Thoracic aorta (tissue), 2 donors: ENCODE measurements around the gene CCDC194. TPM values are rescaled to one million over a fixed set of nuclear protein-coding genes. Genes with fewer than 3 reads are reported as not detected.
A peak's percentile ranks its signal among the peaks of the same experiment; 100 is the strongest.

Source experiments
- ATAC-seq: fragments of 150-250 bp; one replicate; pipeline ENCODE4 v1.8.0; 2017; ENCODE audit warnings: low read depth; ENCODE audit not compliant: insufficient number of reproducible peaks, low FRiP score
- DNase-seq: peaks from one replicate; pipeline ENCODE4 v3.0.0-alpha.2; 2020; ENCODE audit warnings: low spot score
- H3K27ac ChIP-seq, 2 donors: fragments of 200-600 bp; sonication (generic); 1 replicate in 1 of 2; 2 replicates in 1 of 2; pipeline ENCODE4 v1.5.1; 2016; ENCODE audit warnings: mild to moderate bottlenecking in 2 of 2, moderate library complexity in 2 of 2
- H3K27me3 ChIP-seq: fragments of 200-600 bp; sonication (generic); replicated peaks from 2 replicates; pipeline ENCODE4 v1.6.0; 2016; ENCODE audit warnings: mild to moderate bottlenecking; ENCODE audit not compliant: insufficient read depth
- H3K36me3 ChIP-seq: fragments of 200-600 bp; sonication (generic); one replicate; pipeline ENCODE4 v1.5.1; 2016
- H3K4me1 ChIP-seq, 2 donors: fragments of 200-600 bp; sonication (generic); 1 replicate in 1 of 2; 2 replicates in 1 of 2; pipeline versions ENCODE4 v1.5.1 to v1.6.0; 2016; ENCODE audit warnings: low read depth in 2 of 2, mild to moderate bottlenecking in 1 of 2; ENCODE audit not compliant: control insufficient read depth in 1 of 2
- H3K4me3 ChIP-seq: fragments of 200-600 bp; sonication (generic); 2 replicates; pipeline ENCODE4 v1.5.1; 2016; ENCODE audit warnings: mild to moderate bottlenecking
- H3K9me3 ChIP-seq: fragments of 200-600 bp; sonication (generic); 2 replicates; pipeline ENCODE4 v1.5.1; 2016
- CTCF ChIP-seq: fragments of 200-600 bp; sonication (generic); IDR thresholded peaks from one replicate; pipeline ENCODE4 v1.5.1; 2019; ENCODE audit warnings: antibody characterized with exemption
- total RNA-seq, 2 donors: library from RNA; depleted of rRNA; stranded (reverse); fragments of >200 nt; gene quantifications; one replicate each; pipeline versions ENCODE4 v1.1.0 to v1.2.3, GENCODE V29; 2016

CCDC194 gene
- total RNA-seq, 2 donors from 2014 or later = not detected

DNA sequence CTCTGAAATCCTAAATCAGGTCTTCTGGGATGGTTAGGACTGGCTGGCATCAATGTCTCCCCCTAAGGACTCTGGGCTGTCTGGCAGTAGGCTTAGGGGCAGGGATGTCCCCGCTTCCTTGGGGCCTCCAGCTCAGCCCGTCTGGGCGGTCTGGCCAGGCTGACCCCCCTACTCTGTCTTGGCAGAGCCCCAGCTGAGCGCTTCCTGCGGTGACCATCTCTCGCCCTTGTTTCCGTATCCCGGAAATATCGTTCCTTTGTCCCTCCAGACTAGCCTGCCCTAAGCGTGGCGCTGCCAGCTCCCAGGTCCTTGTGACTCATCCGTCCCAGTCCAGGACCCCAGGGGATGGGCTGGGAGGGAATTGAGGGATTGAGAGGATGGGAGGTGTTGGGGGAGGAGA, 45.3 kb downstream of the CCDC194 start:
- H3K9me3 ChIP-seq = no peaks in the 10 kb centered on the region
- no peak for TF ChIP-seq CTCF
- peak overlapping the region; percentile 73 to 94 for H3K27ac ChIP-seq
- no peaks in the 10 kb centered on the region for H3K27me3 ChIP-seq
- H3K36me3 ChIP-seq = no peaks in the 10 kb centered on the region
- peak overlapping the region; percentile 56 for H3K4me3 ChIP-seq
- H3K4me1 ChIP-seq = peaks cover 22 to 47% of the 10 kb centered on the region in 2 donors
- ATAC-seq (peak; percentile 23), DNase-seq (peak; percentile 51)

DNA sequence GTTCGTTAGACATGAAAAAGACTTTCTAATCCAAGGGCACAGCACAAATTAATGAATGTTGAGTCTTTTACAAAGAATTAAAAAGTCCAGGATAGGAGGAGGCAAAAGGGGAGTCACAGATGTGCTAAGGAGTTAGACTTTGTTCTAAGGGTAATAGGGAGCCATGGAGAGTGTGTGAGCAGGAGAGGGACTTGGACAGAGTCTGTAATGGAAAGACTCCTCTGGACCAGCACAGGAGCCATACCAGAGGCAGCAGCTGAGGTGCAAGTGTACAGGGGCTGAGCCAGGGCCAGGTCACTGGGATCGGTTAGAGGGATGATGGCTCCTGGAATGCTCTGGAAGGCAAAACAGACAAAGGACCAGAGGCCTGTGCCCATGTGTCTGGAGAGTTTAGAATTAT, 46.1 kb downstream of the CCDC194 start:
- peak overlapping the region; percentile 73 to 94 for H3K27ac ChIP-seq

DNA sequence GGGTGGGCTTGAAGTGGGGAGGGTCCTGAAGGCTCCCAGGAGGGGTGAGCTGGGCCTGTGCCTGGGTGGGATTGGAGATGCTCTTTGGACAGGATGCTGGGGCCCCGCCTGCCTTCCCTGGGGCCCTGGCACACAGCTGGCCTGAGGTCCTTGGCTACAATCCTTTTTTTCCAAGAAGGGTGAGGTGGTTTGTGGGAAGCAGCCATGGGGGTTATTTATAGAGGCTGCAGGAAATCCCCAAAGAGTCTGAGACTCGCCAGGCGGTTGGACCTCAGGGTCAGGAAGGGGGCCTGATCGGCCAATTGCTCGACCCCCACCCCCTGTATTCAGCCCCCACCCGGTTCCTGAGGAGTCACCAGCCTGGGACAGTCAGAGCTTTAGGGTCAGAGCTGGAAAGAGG, 46.6 kb downstream of the CCDC194 start:
- TF ChIP-seq CTCF = no peak
- Histone ChIP-seq H3K27ac (peak overlapping the region; percentile 73 to 94), H3K27me3 (no peaks in the 10 kb centered on the region), H3K9me3 (no peaks in the 10 kb centered on the region), H3K4me3 (peak overlapping the region; percentile 17), H3K4me1 (peaks cover 22 to 39% of the 10 kb centered on the region in 2 donors), H3K36me3 (no peaks in the 10 kb centered on the region)
- ATAC-seq (peak; percentile 45), DNase-seq (no peak)

More for the DNA sequence above, 46.1 kb downstream of the CCDC194 start:
- Histone ChIP-seq H3K9me3 (no peaks in the 10 kb centered on the region), H3K27me3 (no peaks in the 10 kb centered on the region), H3K4me3 (peak overlapping the region; percentile 17), H3K36me3 (no peaks in the 10 kb centered on the region), H3K4me1 (peaks cover 22 to 43% of the 10 kb centered on the region in 2 donors)
- DNase-seq = no peak
- TF ChIP-seq CTCF = no peak
- ATAC-seq = no peak

DNA sequence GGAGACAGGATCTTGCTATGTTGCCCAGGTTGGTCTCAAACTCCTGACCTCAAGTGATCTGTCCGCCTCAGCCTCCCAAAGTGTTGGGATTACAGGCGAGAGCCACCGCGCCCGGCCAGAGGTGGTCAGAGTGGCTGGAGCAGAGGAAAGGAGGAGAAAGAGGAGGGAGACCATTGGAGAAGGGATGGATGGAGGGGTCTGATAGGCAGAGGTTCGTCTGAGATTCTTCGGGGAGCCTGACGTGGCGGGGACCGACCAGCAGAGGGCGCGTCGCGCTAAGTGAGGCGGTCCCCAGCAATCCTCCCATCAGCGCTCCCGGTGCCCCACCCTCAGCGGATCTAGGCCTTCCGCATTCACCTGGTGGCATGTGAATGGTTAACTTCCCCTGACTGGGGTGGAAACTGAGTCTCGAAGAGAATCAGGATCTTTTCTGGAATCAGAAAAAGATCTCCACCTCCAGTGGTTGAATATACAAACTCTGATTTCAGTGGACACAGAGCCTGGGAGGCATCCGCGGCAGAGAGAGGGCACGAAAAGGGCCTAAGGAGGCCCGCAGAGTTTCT, 47.8 kb downstream of the CCDC194 start:
- Histone ChIP-seq H3K4me1 (peaks cover 22 to 39% of the 10 kb centered on the region in 2 donors), H3K27ac (peak overlapping the region; percentile 73 to 94), H3K36me3 (peaks cover 9% of the 10 kb centered on the region), H3K27me3 (no peaks in the 10 kb centered on the region), H3K4me3 (no peak overlapping the region), H3K9me3 (no peaks in the 10 kb centered on the region)
- DNase-seq = no peak
- ATAC-seq = no peak
- peak; percentile 96 for TF ChIP-seq CTCF

DNA sequence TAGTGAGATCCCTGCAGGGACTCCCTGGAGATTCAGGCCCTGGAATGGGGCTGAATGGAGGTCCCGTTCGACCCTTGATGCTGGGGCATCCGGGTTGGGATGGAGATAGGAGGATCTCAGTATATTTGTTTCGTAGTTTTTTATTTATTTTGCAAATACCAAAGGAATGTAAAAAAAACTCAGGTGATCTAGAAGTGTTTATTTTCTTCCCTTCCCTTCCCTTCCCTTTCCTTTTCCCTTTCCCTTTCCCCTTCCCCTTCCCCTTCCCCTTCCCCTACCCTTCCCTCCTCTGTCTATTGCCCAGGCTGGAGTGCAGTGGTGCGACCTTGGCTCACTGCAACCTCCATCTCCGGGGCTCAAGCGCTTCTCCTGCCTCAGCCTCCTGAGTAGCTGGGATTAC, 52.2 kb downstream of the CCDC194 start:
- no peak for DNase-seq
- no peak for ATAC-seq
- Histone ChIP-seq H3K9me3 (no peaks in the 10 kb centered on the region), H3K27ac (no peak overlapping the region), H3K4me3 (no peak overlapping the region), H3K36me3 (peaks cover 9% of the 10 kb centered on the region), H3K4me1 (peaks cover 7 to 24% of the 10 kb centered on the region in 2 donors), H3K27me3 (no peaks in the 10 kb centered on the region)
- TF ChIP-seq CTCF = no peak
